ENCODE results near the gene PIRT.

Gene PIRT

GRCh38 chr17:10821770-10822169 is 16.1 kb downstream of the PIRT start:
- DNase-seq, result no peak

DNA sequence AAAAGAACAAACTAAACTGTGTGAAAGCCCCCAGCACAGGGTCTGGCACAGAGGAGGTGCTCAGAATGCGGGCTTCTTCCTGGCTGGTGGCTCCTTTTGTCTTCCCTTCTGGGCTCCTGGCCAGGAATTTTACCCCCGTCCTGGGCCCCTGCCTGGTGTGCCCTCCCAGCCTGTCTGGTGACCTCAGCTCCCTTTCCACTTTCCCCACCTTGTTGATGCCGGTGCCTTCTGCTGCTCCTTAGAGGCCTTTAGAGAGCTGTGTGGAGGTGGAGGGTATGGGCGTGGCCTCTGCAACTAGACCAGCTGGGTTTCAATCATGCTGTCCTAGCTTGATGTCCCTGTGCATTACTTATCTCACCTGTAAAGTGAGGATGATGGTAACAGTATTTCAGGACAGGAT is 16.8 kb downstream of the PIRT start:
- DNase-seq, result no peak

DNA sequence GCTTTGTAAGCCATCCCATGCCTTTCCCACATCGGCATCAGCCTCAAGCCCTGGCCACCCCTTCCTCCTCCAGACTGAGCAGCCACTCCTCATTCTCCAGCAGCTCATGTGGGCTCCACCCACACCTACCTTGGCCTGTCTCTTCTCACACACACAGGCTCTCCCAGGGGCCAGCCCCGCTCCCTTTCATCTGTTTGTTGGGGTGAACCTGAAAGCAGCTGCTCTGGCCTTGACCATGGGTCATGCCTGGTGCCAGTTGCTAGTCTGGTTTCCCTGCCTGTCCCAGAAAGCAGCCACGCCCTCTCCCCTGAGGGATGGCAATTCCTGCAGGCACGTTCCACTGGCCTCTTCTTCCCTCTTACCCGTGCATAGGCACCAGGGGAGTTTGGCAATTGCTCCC is 22.6 kb downstream of the PIRT start:
- no peak for DNase-seq

DNA sequence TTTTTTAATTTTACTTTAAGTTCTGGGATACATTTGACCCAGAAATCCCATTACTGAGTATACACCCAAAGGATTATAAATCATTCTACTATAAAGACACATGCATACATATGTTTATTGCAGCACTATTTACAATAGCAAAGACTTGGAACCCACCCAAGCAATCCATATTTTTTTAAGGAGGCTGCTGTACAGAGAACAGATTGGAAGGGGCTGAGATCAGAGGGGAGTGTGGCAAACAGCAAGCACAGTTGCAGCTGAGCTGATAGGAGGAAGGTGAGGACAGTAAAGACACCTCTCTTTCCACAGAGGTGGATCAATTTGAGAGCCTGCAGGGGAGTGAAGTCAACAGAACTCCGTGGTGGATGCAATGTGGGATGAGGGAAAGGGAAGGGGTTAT is 23.8 kb downstream of the PIRT start:
- DNase-seq, result no peak

- DNase-seq, result peak in 10 of 58 donors; percentile 4 to 14 (median 7)
Measured at GRCh38 chr17:10812674-10813073, 25.2 kb downstream of the PIRT start.

DNA sequence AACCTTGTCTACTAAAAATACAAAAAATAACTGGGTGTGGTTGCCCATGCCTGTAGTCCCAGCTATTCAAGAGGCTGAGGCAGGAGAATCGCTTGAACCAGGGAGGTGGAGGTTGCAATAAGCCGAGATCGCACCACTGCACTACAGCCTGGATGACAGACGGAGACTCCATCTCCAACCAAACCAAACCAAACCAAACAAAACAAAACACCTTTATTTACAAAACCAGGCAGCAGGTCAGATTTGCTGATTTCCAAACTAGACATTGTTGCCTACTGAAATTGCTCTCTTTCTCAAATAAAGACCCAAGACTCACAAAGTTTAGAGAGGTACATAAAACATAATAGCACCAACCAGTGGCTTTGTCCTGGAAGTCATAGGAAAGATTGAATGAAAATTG is 28.3 kb downstream of the PIRT start:
- DNase-seq, result no peak

DNA sequence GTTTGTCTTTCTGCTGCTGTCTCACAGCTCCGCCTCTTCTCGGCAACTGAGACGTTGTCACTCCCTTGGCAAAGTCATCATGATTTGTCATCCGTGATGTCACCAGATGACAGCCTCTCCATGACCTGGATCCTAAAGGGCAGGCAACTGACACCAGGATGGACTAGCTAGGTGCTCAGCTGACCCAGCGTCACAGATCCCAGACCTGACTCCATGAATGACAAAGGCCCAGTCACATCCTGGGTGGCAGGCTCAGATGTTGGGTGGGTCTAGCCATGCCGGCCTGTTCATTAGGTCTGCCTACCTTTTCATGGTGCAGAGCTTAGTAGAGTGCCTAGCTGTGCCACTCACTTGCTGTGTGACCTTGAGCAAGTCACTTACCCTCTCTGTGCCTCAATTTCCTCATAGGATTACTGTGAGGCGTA is 30.2 kb downstream of the PIRT start:
- no peak for DNase-seq

- DNase-seq, result no peak
Measured at GRCh38 chr17:10806545-10807262, 31.2 kb downstream of the PIRT start.

DNA sequence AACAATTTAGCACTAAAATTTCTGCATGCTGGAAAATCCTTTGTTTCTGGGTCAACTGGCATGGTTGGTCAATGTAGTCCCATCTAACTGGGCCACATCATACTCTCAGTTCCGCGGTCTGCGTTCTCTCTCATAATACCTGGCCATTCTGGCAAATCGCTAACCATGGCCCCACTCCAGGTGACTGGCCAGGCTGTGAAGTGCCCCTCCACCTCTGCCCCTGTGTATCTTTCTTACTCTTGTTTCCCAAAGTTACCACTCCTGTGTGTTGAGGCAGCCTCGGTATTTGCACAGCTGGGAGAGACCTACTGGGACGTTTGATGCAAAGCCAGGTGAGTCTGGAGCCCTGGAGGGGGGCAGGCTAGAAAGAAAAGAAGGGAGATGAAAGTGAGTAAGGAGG is 32.0 kb downstream of the PIRT start:
- no peak for DNase-seq

GRCh38 chr17:10804546-10804945 is 33.3 kb downstream of the PIRT start:
- no peak for DNase-seq

GRCh38 chr17:10803830-10804475 is 33.9 kb downstream of the PIRT start, which contains the start of gene TMEM238L:
TMEM238L (minus strand) TSS chr17:10804099; CDS start chr17:10803963, 136 bp downstream.
- peak in 1 of 58 donors; percentile 2 for DNase-seq

DNA sequence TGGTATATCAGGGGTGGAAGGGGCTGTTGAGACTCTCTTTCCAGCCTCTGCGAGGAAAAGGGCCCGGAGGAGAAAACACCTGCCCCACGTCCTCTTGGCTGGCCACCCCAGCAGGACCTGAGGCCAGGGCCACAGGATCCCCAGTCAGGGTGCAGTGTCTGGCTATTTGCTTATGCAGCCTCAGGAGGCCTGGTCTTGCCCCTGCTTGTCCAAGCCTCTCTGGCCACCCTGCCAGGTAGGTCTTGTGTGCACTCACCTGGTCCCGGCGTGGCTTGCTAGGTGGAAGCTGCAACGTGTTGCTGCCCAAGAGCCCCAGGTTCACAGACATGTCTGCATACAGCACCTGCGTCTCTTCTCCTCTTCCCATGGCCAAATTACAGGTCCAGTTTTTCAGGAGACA is 34.5 kb downstream of the PIRT start:
- DNase-seq, result no peak

GRCh38 chr17:10802496-10803284 is 35.2 kb downstream of the PIRT start:
- no peak for DNase-seq

- peak in 1 of 58 donors; percentile 39 for DNase-seq
Measured at GRCh38 chr17:10799407-10799806, 38.5 kb downstream of the PIRT start.

- DNase-seq, result no peak
Measured at GRCh38 chr17:10798910-10799309, 39.0 kb downstream of the PIRT start.

DNA sequence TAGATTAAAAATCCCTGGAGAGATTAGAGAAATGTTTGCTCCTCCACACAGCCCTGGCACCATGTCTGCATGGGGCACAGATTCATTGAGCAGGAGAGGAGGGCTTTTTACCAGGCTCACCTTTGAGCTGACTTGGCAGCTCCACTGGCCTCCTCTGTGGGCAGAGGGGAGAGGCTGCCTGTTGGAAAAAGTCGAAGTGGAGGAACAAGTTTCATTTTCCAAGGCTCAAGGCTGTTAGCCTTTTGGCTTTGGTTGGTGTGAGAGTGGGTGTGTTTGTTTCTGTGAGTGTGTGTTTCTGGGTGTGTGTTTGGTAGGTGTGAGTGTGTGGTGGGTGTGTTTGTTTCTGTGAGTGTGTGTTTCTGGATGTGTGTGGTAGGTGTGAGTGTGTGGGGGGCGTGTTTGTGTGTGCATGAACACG is 39.5 kb downstream of the PIRT start:
- DNase-seq, result peak in 11 of 58 donors; percentile 1 to 18 (median 8)

GRCh38 chr17:10797476-10798328 is 40.2 kb downstream of the PIRT start:
- DNase-seq, result no peak

DNA sequence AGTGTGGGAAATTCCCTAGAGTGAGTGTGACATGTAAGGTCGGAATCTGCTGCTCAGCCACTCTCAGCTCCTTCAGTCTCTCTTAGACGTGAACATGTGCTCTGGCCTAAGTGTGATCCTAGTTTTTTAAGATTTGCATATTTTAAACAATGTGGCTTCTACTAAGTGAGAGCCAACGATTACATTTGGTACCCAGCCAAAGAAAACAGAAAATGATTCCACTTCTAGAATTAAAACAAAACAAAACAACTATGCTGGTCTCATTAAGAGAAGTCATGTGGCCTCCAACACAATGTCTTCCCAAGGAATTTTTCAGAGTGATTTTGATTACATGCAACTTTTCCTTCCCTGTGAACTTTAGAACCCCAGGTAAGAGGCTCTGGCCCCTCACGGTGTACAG is 44.1 kb downstream of the PIRT start:
- no peak for DNase-seq

DNA sequence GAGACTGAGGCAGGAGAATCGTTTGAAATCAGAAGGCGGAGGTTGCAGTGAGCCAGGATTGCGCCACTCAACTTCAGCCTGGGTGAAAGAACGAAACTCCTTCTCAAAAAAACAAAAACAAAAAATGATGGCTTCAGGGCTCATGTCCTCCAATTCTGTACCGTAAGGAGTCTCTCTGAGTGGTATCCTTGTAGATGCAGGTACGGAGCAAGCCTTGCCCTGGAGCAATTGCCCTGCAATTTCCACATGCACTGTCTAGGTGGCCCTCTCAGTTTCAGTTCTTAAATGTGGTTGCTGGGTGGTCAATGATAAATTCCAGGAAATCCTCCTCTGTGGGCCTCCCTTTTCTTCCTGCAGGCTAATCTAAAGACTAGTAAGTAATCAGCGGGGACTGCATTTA is 44.6 kb downstream of the PIRT start:
- no peak for DNase-seq

DNA sequence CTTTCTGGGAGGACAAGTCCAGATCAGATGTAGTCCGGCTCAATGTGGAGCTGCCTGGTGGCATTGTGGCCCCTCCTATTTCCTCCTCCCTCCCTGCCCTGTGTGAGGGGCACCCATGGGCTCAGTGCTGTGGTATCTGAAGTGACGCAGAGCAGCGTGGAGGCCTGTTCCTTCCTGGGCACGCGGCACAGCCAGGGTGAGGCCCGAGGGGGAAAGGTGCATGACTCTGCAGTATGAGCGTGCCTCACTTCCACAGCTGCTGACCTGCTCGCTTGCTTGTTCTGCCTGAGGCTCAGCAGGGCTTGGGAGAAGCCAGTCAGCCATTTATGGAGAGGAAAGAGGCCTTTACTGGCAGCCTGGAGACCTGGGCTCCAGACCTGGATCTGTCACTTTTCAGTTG is 45.7 kb downstream of the PIRT start:
- no peak for DNase-seq

Measured in anterior cingulate cortex (tissue), 58 donors.